ENCODE results near the gene ATRNL1.

Gene ATRNL1

GRCh38 chr10:115985786-115986185, 892.6 kb downstream of the ATRNL1 start:
- no peaks in the 10 kb centered on the region for H3K27me3 ChIP-seq (ENCODE audit: insufficient read depth, low read length, poor library complexity)
- H3K4me1 ChIP-seq (ENCODE audit: insufficient read depth, low read length) = no peaks in the 10 kb centered on the region
- no peak overlapping the region for H2AFZ ChIP-seq (ENCODE audit: low read depth, low read length)
- no peak overlapping the region for H3K4me3 ChIP-seq (ENCODE audit: low read depth in 1 of 2, low read length in 2 of 2)
- TF ChIP-seq CTCF (IDR thresholded peaks at IDR 0.05; ENCODE audit: borderline replicate concordance, extremely low read depth, low read length, poor library complexity, severe bottlenecking) (no peak), EZH2 (IDR thresholded peaks at IDR 0.05; ENCODE audit: borderline replicate concordance, low read depth, low read length, severe bottlenecking) (no peak)
- H3K79me2 ChIP-seq (ENCODE audit: insufficient read depth, low read length) = no peaks in the 10 kb centered on the region
- no peak overlapping the region for H3K4me2 ChIP-seq (ENCODE audit: insufficient read depth, low read length)
- no peaks in the 10 kb centered on the region for H3K36me3 ChIP-seq (ENCODE audit: insufficient read depth, low read length)
- no peak for ATAC-seq (ENCODE audit: insufficient read depth, low read depth)
- H3K27ac ChIP-seq (ENCODE audit: low read length) = no peak overlapping the region
- no peak for DNase-seq
- H3K9ac ChIP-seq (ENCODE audit: low read depth, low read length) = no peak overlapping the region
- no peaks in the 10 kb centered on the region for H3K9me3 ChIP-seq (ENCODE audit: insufficient read depth, low read length, severe bottlenecking)
- no peaks in the 10 kb centered on the region for H4K20me1 ChIP-seq (ENCODE audit: insufficient read depth, low read length)

- no peak overlapping the region for H3K27ac ChIP-seq (ENCODE audit: low read length)
- no peak for ATAC-seq (ENCODE audit: insufficient read depth, low read depth)
Observed at GRCh38 chr10:115988380-115988779, 895.2 kb downstream of the ATRNL1 start.

DNA sequence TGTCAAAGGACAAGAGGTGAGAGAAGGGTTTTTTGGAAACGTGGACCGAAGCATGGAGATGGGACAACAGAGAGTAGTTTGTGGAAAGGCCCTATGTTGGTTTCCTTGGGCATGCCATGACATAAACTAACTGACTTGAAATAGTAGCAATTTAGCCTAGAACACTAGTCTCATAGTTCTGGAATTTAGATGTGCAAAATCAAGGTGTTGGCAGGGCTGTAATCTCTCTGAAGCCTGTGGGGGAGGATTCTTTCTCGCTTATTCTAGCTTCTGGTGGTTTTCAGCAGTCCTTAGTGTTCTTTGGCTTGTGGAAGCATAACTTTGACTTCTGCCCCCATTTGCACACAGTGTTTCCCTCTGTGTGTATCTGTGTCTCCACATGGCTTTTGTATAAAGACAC, 896.5 kb downstream of the ATRNL1 start:
- no peak for ATAC-seq (ENCODE audit: insufficient read depth, low read depth)
- no peak overlapping the region for H3K27ac ChIP-seq (ENCODE audit: low read length)

More at GRCh38 chr10:115988380-115988779, 895.2 kb downstream of the ATRNL1 start:
- Histone ChIP-seq H3K9me3 (ENCODE audit: insufficient read depth, low read length, severe bottlenecking) (no peaks in the 10 kb centered on the region), H3K36me3 (ENCODE audit: insufficient read depth, low read length) (no peaks in the 10 kb centered on the region), H2AFZ (ENCODE audit: low read depth, low read length) (no peak overlapping the region), H3K4me2 (ENCODE audit: insufficient read depth, low read length) (no peak overlapping the region), H4K20me1 (ENCODE audit: insufficient read depth, low read length) (no peaks in the 10 kb centered on the region), H3K79me2 (ENCODE audit: insufficient read depth, low read length) (no peaks in the 10 kb centered on the region), H3K4me1 (ENCODE audit: insufficient read depth, low read length) (no peaks in the 10 kb centered on the region), H3K27me3 (ENCODE audit: insufficient read depth, low read length, poor library complexity) (no peaks in the 10 kb centered on the region), H3K9ac (ENCODE audit: low read depth, low read length) (no peak overlapping the region), H3K4me3 (ENCODE audit: low read depth in 1 of 2, low read length in 2 of 2) (no peak overlapping the region)
- TF ChIP-seq CTCF (IDR thresholded peaks at IDR 0.05; ENCODE audit: borderline replicate concordance, extremely low read depth, low read length, poor library complexity, severe bottlenecking) (no peak), EZH2 (IDR thresholded peaks at IDR 0.05; ENCODE audit: borderline replicate concordance, low read depth, low read length, severe bottlenecking) (no peak)
- DNase-seq = no peak

More for the DNA sequence above, 896.5 kb downstream of the ATRNL1 start:
- Histone ChIP-seq H3K4me1 (ENCODE audit: insufficient read depth, low read length) (no peaks in the 10 kb centered on the region), H3K4me2 (ENCODE audit: insufficient read depth, low read length) (no peak overlapping the region), H2AFZ (ENCODE audit: low read depth, low read length) (no peak overlapping the region), H3K79me2 (ENCODE audit: insufficient read depth, low read length) (no peaks in the 10 kb centered on the region), H4K20me1 (ENCODE audit: insufficient read depth, low read length) (no peaks in the 10 kb centered on the region), H3K36me3 (ENCODE audit: insufficient read depth, low read length) (no peaks in the 10 kb centered on the region), H3K4me3 (ENCODE audit: low read depth in 1 of 2, low read length in 2 of 2) (no peak overlapping the region), H3K9me3 (ENCODE audit: insufficient read depth, low read length, severe bottlenecking) (no peaks in the 10 kb centered on the region), H3K27me3 (ENCODE audit: insufficient read depth, low read length, poor library complexity) (no peaks in the 10 kb centered on the region), H3K9ac (ENCODE audit: low read depth, low read length) (no peak overlapping the region)
- TF ChIP-seq CTCF (IDR thresholded peaks at IDR 0.05; ENCODE audit: borderline replicate concordance, extremely low read depth, low read length, poor library complexity, severe bottlenecking) = no peak
- TF ChIP-seq EZH2 (IDR thresholded peaks at IDR 0.05; ENCODE audit: borderline replicate concordance, low read depth, low read length, severe bottlenecking) = no peak
- no peak for DNase-seq
